22Rv1 (cell line): ENCODE measurements around the gene PCSK5.

Experiments used
- ZFX ChIP-seq: fragments of 450-650 bp; IDR thresholded peaks from 2 replicates; pipeline ENCODE4 v1.6.1; 2017; ENCODE audit warnings: antibody characterized with exemption, borderline replicate concordance
- TF ChIP-seq, protein P1 (sequence below): fragments of 450-650 bp; IDR thresholded peaks from 2 replicates; pipeline ENCODE4 v1.5.1; 2017; ENCODE audit warnings: mild to moderate bottlenecking

DNA sequence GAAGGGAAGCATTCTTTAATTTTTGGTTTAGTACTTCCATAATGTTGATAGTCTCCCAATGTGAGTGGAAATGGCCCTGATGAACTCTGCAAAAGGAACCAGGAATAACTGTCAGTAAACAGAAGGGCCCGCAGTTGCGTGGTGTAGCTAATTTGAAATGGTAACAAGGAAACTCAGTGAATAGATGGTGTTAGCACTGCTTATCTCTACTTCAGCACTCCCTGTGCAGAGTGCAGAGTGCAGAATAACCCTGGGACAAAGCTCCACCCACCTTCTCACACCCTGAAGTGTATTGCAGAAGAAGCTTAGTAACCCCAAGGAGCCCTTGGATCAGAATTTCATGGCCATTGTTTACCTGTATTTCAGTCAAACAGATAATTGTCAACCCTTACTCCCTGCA lies 158.9 kb downstream of the PCSK5 start:
- TF ChIP-seq, protein P1, sequence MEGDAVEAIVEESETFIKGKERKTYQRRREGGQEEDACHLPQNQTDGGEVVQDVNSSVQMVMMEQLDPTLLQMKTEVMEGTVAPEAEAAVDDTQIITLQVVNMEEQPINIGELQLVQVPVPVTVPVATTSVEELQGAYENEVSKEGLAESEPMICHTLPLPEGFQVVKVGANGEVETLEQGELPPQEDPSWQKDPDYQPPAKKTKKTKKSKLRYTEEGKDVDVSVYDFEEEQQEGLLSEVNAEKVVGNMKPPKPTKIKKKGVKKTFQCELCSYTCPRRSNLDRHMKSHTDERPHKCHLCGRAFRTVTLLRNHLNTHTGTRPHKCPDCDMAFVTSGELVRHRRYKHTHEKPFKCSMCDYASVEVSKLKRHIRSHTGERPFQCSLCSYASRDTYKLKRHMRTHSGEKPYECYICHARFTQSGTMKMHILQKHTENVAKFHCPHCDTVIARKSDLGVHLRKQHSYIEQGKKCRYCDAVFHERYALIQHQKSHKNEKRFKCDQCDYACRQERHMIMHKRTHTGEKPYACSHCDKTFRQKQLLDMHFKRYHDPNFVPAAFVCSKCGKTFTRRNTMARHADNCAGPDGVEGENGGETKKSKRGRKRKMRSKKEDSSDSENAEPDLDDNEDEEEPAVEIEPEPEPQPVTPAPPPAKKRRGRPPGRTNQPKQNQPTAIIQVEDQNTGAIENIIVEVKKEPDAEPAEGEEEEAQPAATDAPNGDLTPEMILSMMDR, result no peak
- no peak for TF ChIP-seq ZFX
